ENCODE measurements around the gene CBFA2T2. TPM values are rescaled to one million over a fixed set of nuclear protein-coding genes. Genes with fewer than 3 reads are reported as not detected.

Gene CBFA2T2
- polyA plus RNA-seq, 1 donor (not counting 4 experiments of a cell fraction or from before 2014, with no cell fraction given), result 6.8 TPM

GRCh38 chr20:33673410-33674293 is 183.8 kb downstream of the CBFA2T2 start:
- no peaks in the 10 kb centered on the region for H4K20me1 ChIP-seq (ENCODE audit: control insufficient read depth, extremely low read depth, insufficient read depth, low read length)
- peak overlapping the region; percentile 65 for H3K9ac ChIP-seq (ENCODE audit: control insufficient read depth, extremely low read depth, insufficient read depth, low read length)
- no peaks in the 10 kb centered on the region for H3K9me1 ChIP-seq (ENCODE audit: control insufficient read depth, extremely low read depth, insufficient read depth, low read length)
- H3K4me3 ChIP-seq (ENCODE audit: control insufficient read depth in 2 of 3, extremely low read depth in 1 of 3, insufficient read depth in 2 of 3, low read depth in 1 of 3, low read length in 3 of 3), result peak overlapping the region; percentile 47 to 67 (median 63)
- no peaks in the 10 kb centered on the region for H3K9me3 ChIP-seq (ENCODE audit: control insufficient read depth, low read depth, low read length)
- TF ChIP-seq CTCF (optimal IDR thresholded peaks at IDR 0.05 in 1 of 3, IDR thresholded peaks at IDR 0.05 in 1 of 3, conservative IDR thresholded peaks at IDR 0.05 in 1 of 3; ENCODE audit: extremely low read depth in 1 of 3, insufficient read depth in 2 of 3, low read length in 3 of 3) (no peak), EZH2 (IDR thresholded peaks at IDR 0.05; ENCODE audit: low read length) (no peak)
- peak overlapping the region; percentile 77 for H3K4me2 ChIP-seq (ENCODE audit: control insufficient read depth, extremely low read depth, insufficient read depth, low read depth, low read length)
- FAIRE-seq, result no peak
- H3K27ac ChIP-seq (ENCODE audit: control insufficient read depth, insufficient read depth, low read length), result no peak overlapping the region
- H3K4me1 ChIP-seq (ENCODE audit: control insufficient read depth, extremely low read depth, insufficient read depth, low read length), result peaks cover 2% of the 10 kb centered on the region
- no peaks in the 10 kb centered on the region for H3K27me3 ChIP-seq (ENCODE audit: control insufficient read depth, extremely low read depth, insufficient read depth, low read length)
- dilution Hi-C loops (cut with MboI; ENCODE audit: extremely low pct_ligation_motif_present, low sequenced_read_pairs), result no loop called here
- H3K36me3 ChIP-seq (ENCODE audit: control insufficient read depth in 2 of 2, extremely low read depth in 1 of 2, insufficient read depth in 2 of 2, low read length in 2 of 2), result no peaks in the 10 kb centered on the region
- no peak for DNase-seq (ENCODE audit: low read depth, low spot score)
- H3K79me2 ChIP-seq (ENCODE audit: control insufficient read depth, insufficient read depth, low read length), result no peaks in the 10 kb centered on the region
- peak overlapping the region; percentile 68 for H2AFZ ChIP-seq (ENCODE audit: control insufficient read depth, low read length)

GRCh38 chr20:33674294-33675135 is 184.6 kb downstream of the CBFA2T2 start, which contains the start of gene NECAB3:
TSS of gene NECAB3 (minus strand) at chr20:33674428. CDS start at chr20:33674352, 76 bp downstream.
- DNase-seq (ENCODE audit: low read depth, low spot score) (no peak), FAIRE-seq (no peak)
- Histone ChIP-seq H3K9ac (ENCODE audit: control insufficient read depth, extremely low read depth, insufficient read depth, low read length) (peak within 1 kb of the TSS; percentile 65), H4K20me1 (ENCODE audit: control insufficient read depth, extremely low read depth, insufficient read depth, low read length) (no peaks in the 10 kb centered on the region), H3K4me1 (ENCODE audit: control insufficient read depth, extremely low read depth, insufficient read depth, low read length) (peaks cover 2% of the 10 kb centered on the region), H3K9me1 (ENCODE audit: control insufficient read depth, extremely low read depth, insufficient read depth, low read length) (no peaks in the 10 kb centered on the region), H3K4me2 (ENCODE audit: control insufficient read depth, extremely low read depth, insufficient read depth, low read depth, low read length) (peak within 1 kb of the TSS; percentile 77), H3K36me3 (ENCODE audit: control insufficient read depth in 2 of 2, extremely low read depth in 1 of 2, insufficient read depth in 2 of 2, low read length in 2 of 2) (no peaks in the 10 kb centered on the region), H3K9me3 (ENCODE audit: control insufficient read depth, low read depth, low read length) (no peaks in the 10 kb centered on the region), H3K4me3 (ENCODE audit: control insufficient read depth in 2 of 3, extremely low read depth in 1 of 3, insufficient read depth in 2 of 3, low read depth in 1 of 3, low read length in 3 of 3) (peak within 1 kb of the TSS; percentile 47 to 67 (median 63)), H3K27me3 (ENCODE audit: control insufficient read depth, extremely low read depth, insufficient read depth, low read length) (no peaks in the 10 kb centered on the region), H2AFZ (ENCODE audit: control insufficient read depth, low read length) (peak within 1 kb of the TSS; percentile 68), H3K79me2 (ENCODE audit: control insufficient read depth, insufficient read depth, low read length) (no peaks in the 10 kb centered on the region), H3K27ac (ENCODE audit: control insufficient read depth, insufficient read depth, low read length) (no peak within 1 kb of the TSS)
- no peak for TF ChIP-seq EZH2 (IDR thresholded peaks at IDR 0.05; ENCODE audit: low read length)
- TF ChIP-seq CTCF (optimal IDR thresholded peaks at IDR 0.05 in 1 of 3, IDR thresholded peaks at IDR 0.05 in 1 of 3, conservative IDR thresholded peaks at IDR 0.05 in 1 of 3; ENCODE audit: extremely low read depth in 1 of 3, insufficient read depth in 2 of 3, low read length in 3 of 3), result no peak
- dilution Hi-C loops (cut with MboI; ENCODE audit: extremely low pct_ligation_motif_present, low sequenced_read_pairs), result no loop called here

All from keratinocyte (primary cell).